Gastrocnemius medialis (tissue), 4 donors: ENCODE measurements around the gene GEMIN2. TPM values are rescaled to one million over a fixed set of nuclear protein-coding genes. Genes with fewer than 3 reads are reported as not detected.
"Not testable (repeated sequence)": the region's sequence is repeated elsewhere in the genome, so short reads cannot be mapped to it uniquely, and the experiment has no call there.

Source experiments
- ATAC-seq, 2 donors: fragments of 150-250 bp; one replicate each; pipeline ENCODE4 v1.9.1; 2016
- DNase-seq, 2 donors: peaks; one replicate each; pipeline ENCODE4 v3.0.0-alpha.2; 2019
- H3K27ac ChIP-seq, 4 donors: fragments of 200-600 bp; sonication (generic); 1 replicate in 1 of 4; 2 replicates in 3 of 4; pipeline ENCODE4 v1.5.1; 2016 to 2018; ENCODE audit warnings: mild to moderate bottlenecking in 2 of 4, moderate library complexity in 1 of 4
- H3K27me3 ChIP-seq, 3 donors: fragments of 200-600 bp; sonication (generic) in 2 of 3; 1 replicate in 1 of 3; 2 replicates in 2 of 3; pipeline versions ENCODE4 v1.5.1 to v1.6.0; 2016 to 2019; ENCODE audit warnings: mild to moderate bottlenecking in 1 of 3, moderate library complexity in 1 of 3
- H3K36me3 ChIP-seq, 2 donors: fragments of 200-600 bp; sonication (generic) in 1 of 2; one replicate each; pipeline ENCODE4 v1.5.1; 2017 to 2018
- H3K4me1 ChIP-seq, 2 donors: fragments of 200-600 bp; sonication (generic) in 1 of 2; one replicate each; pipeline ENCODE4 v1.5.1; 2016 to 2017; ENCODE audit warnings: mild to moderate bottlenecking in 2 of 2
- H3K4me3 ChIP-seq, 4 donors: fragments of 200-600 bp; sonication (generic) in 3 of 4; 1 replicate in 1 of 4; 2 replicates in 3 of 4; pipeline ENCODE4 v1.5.1; 2016 to 2019; ENCODE audit warnings: mild to moderate bottlenecking in 2 of 4
- H3K9me3 ChIP-seq, 3 donors: fragments of 200-600 bp; sonication (generic) in 2 of 3; 1 replicate in 1 of 3; 2 replicates in 2 of 3; pipeline ENCODE4 v1.5.1; 2016 to 2019
- CTCF ChIP-seq, 5 experiments: fragments of 450-650 bp in 3 of 5; fragments of 200-600 bp in 2 of 5; sonication (generic) in 2 of 5; IDR thresholded peaks in 4 of 5; conservative IDR thresholded peaks in 1 of 5; 1 replicate in 4 of 5; 2 replicates in 1 of 5; pipeline ENCODE4 v1.5.1; 2016 to 2019; ENCODE audit warnings: antibody characterized with exemption in 5 of 5, mild to moderate bottlenecking in 3 of 5, moderate library complexity in 3 of 5
- POLR2A ChIP-seq, 2 donors: fragments of 450-650 bp; IDR thresholded peaks; one replicate each; pipeline ENCODE4 v1.6.1; 2017; ENCODE audit warnings: antibody characterized with exemption in 2 of 2, mild to moderate bottlenecking in 2 of 2, moderate library complexity in 2 of 2
- in situ Hi-C, 4 donors: fragments of 200-750 bp; cut with MboI; loops; one replicate each; pipeline versions ENCODE4 v1.15.0 to v1.8.0; 2017; ENCODE audit warnings: low sequenced_read_pairs in 4 of 4
- intact Hi-C: fragments of 100-400 bp; cut with DNase I; formaldehyde crosslinking; loops from one replicate; pipeline ENCODE4 v1.15.1; 2023; ENCODE audit warnings: low total_unique reads
- total RNA-seq, 4 donors: library from RNA; depleted of rRNA; stranded (reverse); fragments of >200 nt; gene quantifications; one replicate each; pipeline versions ENCODE4 v1.1.0 to v1.2.3, GENCODE V29; 2016

Gene GEMIN2
- total RNA-seq, result 10 to 100 TPM; 17.7 to 28.0 (median 22.7) TPM

GRCh38 chr14:39114073-39114838 is at the start of gene GEMIN2:
GEMIN2 (plus strand) TSS chr14:39114323; CDS start chr14:39114339, 16 bp downstream.
- peak; percentile 84 to 92 for DNase-seq
- TF ChIP-seq CTCF (IDR thresholded peaks at IDR 0.05 in 4 of 5, conservative IDR thresholded peaks at IDR 0.05 in 1 of 5) (no peak), POLR2A (IDR thresholded peaks at IDR 0.05) (peak in 1 of 2 donors; percentile 27)
- Histone ChIP-seq H3K27me3 (no peaks in the 10 kb centered on the region), H3K27ac (peak within 1 kb of the TSS; percentile 76 to 81 (median 78)), H3K9me3 (no peaks in the 10 kb centered on the region), H3K36me3 (peaks cover 0 to 14% of the 10 kb centered on the region in 2 donors), H3K4me1 (peaks cover 11 to 13% of the 10 kb centered on the region in 2 donors), H3K4me3 (peak within 1 kb of the TSS; percentile 71 to 93 (median 76))
- in situ Hi-C loops (loop anchor here in 2 of 4 donors (5.0 to 10.0 kb wide), 2 partner anchors 58 to 61 kb away; partner anchors contain the start of genes TRAPPC6B (in 2 of the 2) and PNN (in 1 of the 2)), intact Hi-C loops (loop anchor here (1.0 kb wide), 1 partner anchor 11 kb away; the partner anchor contains the start of gene SEC23A)
- ATAC-seq, result peak; percentile 100

- DNase-seq, intact Hi-C loops, H3K27ac ChIP-seq, ATAC-seq, H3K27me3 ChIP-seq, in situ Hi-C loops, H3K9me3 ChIP-seq, H3K4me1 ChIP-seq, H3K4me3 ChIP-seq: not testable (repeated sequence)
- peaks cover 0 to 57% of the 10 kb centered on the region in 2 donors for H3K36me3 ChIP-seq
Measured at GRCh38 chr14:39069169-39069805, 44.8 kb upstream of the GEMIN2 start.

GRCh38 chr14:39069923-39070322 is 44.2 kb upstream of the GEMIN2 start:
- no peak for DNase-seq
- TF ChIP-seq POLR2A (IDR thresholded peaks at IDR 0.05) (no peak), CTCF (IDR thresholded peaks at IDR 0.05 in 4 of 5, conservative IDR thresholded peaks at IDR 0.05 in 1 of 5) (no peak)
- H3K36me3 ChIP-seq, result peaks cover 0 to 57% of the 10 kb centered on the region in 2 donors
- H3K9me3 ChIP-seq, result no peaks in the 10 kb centered on the region
- no peaks in the 10 kb centered on the region for H3K27me3 ChIP-seq
- in situ Hi-C loops (no loop called here), intact Hi-C loops (no loop called here)
- H3K4me3 ChIP-seq, result no peak overlapping the region
- H3K27ac ChIP-seq, result no peak overlapping the region
- H3K4me1 ChIP-seq, result no peaks in the 10 kb centered on the region
- no peak for ATAC-seq

GRCh38 chr14:39071096-39071495 is 43.0 kb upstream of the GEMIN2 start:
- ATAC-seq, result no peak
- no peaks in the 10 kb centered on the region for H3K27me3 ChIP-seq
- in situ Hi-C loops, result no loop called here
- no peak for TF ChIP-seq CTCF (IDR thresholded peaks at IDR 0.05 in 4 of 5, conservative IDR thresholded peaks at IDR 0.05 in 1 of 5)
- TF ChIP-seq POLR2A (IDR thresholded peaks at IDR 0.05), result no peak
- H3K36me3 ChIP-seq, result peaks cover 6 to 62% of the 10 kb centered on the region in 2 donors
- no peaks in the 10 kb centered on the region for H3K4me1 ChIP-seq
- H3K27ac ChIP-seq, result no peak overlapping the region
- no peak overlapping the region for H3K4me3 ChIP-seq
- H3K9me3 ChIP-seq, result no peaks in the 10 kb centered on the region
- no peak for DNase-seq
- intact Hi-C loops, result no loop called here

GRCh38 chr14:39080886-39081285 is 33.2 kb upstream of the GEMIN2 start:
- Histone ChIP-seq H3K9me3 (no peaks in the 10 kb centered on the region), H3K27me3 (no peaks in the 10 kb centered on the region), H3K27ac (no peak overlapping the region), H3K4me3 (no peak overlapping the region), H3K4me1 (no peaks in the 10 kb centered on the region), H3K36me3 (peaks cover 3 to 74% of the 10 kb centered on the region in 2 donors)
- ATAC-seq (no peak), DNase-seq (no peak)
- intact Hi-C loops, result no loop called here
- TF ChIP-seq CTCF (IDR thresholded peaks at IDR 0.05 in 4 of 5, conservative IDR thresholded peaks at IDR 0.05 in 1 of 5), result no peak
- no peak for TF ChIP-seq POLR2A (IDR thresholded peaks at IDR 0.05)
- in situ Hi-C loops, result no loop called here
